ENCODE measurements around the gene TVP23A.

GRCh38 chr16:10767127-10767526 lies 51.5 kb downstream of the TVP23A start:
- TF ChIP-seq CTCF (IDR thresholded peaks at IDR 0.05) (no peak), ZFX (IDR thresholded peaks at IDR 0.05; ENCODE audit: borderline replicate concordance) (no peak)
